NOMO-1 treated with dmso at 0.1 percent for 144 hours (cell line): ENCODE results near the gene TACR2.

Experiments
- DNase-seq: peaks from one replicate; lab custom pipeline; 2025; ENCODE audit not compliant: unreplicated experiment; lab: John Stamatoyannopoulos, UW

Gene TACR2

DNA sequence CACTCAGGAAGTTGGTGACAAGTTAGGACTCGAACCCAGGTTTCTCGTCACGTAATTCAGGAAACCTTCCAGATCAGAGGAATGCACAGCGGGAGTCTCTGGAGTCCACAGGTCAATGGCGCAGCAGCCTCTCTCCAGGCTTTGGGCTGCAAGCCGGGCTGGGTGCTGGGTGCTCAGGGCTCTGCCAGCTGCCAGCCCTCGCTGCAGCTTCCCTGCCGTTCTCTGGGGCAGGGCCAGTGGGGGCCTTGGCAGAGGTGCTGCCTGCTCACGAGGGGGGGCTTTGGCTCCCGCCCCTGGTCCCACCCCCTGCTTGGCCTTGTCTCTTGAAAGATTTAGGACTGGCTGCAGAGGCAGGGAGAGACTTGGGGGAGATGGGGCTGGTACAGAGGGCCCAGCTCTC lies at the start of gene TACR2:
TACR2 (minus strand) TSS at position 224 of the 400 bp plus-strand sequence. CDS start 595 bp downstream, outside the sequence.
- no peak for DNase-seq

- DNase-seq, result no peak
Observed at GRCh38 chr10:69466158-69466490, 49.4 kb upstream of the TACR2 start.

DNA sequence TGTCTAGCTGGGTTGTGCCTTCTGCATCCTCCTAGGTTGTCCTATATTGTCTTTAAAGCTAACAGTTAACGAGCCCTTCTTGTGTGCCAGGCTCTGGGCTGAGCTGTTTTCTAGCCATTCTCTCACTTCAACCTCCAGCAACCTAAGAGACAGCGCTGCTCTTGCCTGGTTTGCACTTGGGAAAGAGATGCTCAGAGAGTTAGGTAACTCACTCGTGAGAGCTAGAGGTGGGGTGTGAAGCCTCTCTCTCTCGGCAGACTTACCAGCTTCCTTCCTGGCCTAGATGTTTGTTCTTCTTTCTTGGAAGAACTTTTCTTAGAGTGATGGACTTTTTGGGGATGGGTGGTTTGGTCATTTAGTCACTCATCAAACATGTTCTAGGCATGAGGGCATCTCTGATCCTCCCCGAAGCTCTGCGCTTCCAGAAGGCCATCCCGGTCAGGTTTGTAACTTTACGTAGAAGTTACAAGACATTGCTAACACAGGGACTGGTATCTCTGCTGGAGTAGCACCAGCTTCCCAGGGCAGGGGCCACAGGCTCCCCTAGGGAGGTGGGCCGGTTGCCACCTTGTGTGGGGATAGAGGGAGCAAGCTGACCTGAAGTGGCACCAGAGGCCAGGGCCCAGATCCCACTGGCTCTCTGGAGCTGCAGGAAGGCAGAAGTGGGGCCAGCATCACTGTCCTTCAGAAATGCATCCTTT lies 48.9 kb upstream of the TACR2 start:
- no peak for DNase-seq

GRCh38 chr10:69464801-69465401 lies 48.2 kb upstream of the TACR2 start:
- DNase-seq, result no peak

DNA sequence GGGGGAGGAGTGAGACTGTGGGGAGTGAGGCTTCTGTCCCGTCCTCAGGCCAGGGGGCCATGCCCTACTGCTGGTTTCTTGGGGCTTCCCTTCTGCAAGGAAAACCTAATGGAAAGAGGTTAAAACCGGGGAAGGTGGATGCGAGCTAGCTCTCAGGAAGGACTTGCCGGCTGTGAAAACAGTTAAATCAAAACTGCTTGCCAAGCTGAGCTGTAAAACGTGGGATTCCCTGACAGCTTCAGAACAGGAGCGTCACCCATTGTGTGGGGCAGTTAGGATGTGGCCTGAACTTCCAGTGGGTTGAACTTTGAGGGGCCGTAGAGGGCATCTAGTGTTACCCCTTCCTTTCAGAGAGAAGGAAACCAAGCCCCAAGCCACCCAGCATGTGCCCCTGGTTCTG lies 47.7 kb upstream of the TACR2 start:
- DNase-seq, result no peak

GRCh38 chr10:69463886-69464285 lies 47.2 kb upstream of the TACR2 start:
- DNase-seq, result no peak

GRCh38 chr10:69461243-69462025 lies 44.7 kb upstream of the TACR2 start:
- no peak for DNase-seq

- DNase-seq, result no peak
Observed at GRCh38 chr10:69460576-69461242, 44.0 kb upstream of the TACR2 start.

DNA sequence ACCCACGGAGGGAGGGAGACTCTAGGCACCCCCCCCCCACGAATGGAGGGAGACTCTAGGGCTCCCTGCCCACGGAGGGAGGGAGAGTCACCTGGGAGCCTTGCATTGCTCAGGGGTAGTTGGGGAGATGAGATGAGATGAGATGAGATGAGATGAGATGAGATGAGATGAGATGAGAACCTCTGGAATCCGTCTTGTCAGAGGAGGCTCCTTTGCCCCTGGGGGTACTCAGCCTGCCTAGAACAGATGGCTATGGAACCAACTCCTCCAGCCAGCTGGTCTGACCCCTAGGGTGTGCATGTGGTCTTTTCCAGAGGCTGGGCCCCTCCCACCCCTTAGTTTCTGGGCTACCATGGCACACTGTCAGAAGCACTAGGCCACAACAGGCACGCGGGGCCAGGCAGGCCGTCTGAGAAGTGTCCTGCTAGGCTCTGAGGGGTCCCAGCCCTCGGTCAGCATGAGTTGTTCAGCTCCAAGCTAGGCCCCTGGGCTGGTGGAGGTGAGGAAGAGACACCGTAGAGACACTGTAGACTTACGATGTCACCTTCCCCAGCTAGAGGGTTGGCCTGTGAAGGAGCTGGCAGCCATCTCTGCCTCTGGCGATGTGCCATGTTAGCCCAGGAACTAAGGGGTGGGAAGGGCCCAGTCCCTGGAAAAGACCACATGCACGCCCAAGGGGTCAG lies 43.3 kb upstream of the TACR2 start:
- DNase-seq, result no peak

DNA sequence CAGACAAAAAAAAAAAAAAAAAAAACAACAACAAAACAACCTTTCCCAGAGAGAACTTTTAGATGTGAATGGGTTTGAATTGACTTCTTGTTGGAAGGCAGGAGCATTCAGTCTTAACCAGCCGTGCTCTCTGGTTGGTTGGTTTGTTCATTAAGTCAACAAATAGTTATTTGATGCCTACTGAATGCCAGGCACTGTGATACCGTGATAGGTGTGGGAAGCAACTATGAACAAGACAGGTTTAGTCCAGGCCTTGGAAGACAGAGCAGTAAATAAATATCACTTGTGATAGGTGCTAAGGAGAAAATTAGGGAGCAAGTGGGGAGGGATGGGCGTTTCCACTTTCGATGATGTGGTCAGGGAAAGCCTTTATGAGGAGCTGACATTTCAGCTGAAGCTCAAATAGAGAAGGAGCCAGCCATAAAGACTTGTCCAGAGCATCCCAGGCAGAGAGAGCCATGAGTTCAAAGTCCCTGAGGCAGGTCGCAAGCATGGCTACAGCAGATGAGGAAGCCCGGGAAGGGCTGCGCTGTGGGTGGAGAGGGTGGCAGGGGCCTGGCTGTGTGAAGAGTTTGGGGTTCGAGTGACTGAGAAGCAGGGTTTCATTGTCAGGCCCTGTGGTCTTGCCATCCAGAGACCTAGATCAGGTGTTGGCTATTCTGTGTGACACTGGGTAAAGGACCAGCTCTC lies 42.5 kb upstream of the TACR2 start:
- no peak for DNase-seq

DNA sequence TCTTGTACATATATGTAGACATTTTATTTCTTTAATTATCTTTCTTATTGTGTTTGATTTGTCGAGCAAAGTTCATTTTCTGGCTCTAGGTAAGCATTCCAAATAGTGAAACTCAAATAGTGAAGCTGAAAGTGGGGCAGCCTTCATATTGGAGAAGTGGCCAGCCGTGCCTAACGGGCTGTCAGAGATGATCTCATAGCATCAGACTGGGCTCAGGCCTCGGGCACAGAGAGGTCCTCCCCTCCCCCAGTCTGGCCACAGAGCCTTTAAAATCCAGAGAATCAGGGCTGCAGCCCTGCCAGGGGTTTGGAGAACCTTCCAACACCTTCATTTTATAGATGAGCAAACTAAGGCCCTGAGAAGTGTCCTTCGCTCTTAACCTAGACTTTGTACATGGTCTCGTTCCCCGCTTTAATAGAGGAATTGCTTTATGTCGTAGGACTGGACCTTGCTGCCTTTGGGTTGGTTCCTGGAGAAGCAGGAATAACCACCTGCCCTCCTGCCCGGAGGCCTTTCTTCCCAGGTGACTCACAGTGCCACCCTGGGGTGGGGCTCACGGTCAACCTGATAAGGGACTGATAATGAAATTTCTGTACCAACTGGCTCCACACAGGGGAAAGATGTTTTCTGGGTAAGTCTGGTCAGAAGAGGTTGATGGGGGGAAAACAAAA lies 41.8 kb upstream of the TACR2 start:
- DNase-seq, result no peak

- no peak for DNase-seq
Observed at GRCh38 chr10:69457771-69458237, 41.1 kb upstream of the TACR2 start.

- no peak for DNase-seq
Observed at GRCh38 chr10:69456880-69457693, 40.4 kb upstream of the TACR2 start.

DNA sequence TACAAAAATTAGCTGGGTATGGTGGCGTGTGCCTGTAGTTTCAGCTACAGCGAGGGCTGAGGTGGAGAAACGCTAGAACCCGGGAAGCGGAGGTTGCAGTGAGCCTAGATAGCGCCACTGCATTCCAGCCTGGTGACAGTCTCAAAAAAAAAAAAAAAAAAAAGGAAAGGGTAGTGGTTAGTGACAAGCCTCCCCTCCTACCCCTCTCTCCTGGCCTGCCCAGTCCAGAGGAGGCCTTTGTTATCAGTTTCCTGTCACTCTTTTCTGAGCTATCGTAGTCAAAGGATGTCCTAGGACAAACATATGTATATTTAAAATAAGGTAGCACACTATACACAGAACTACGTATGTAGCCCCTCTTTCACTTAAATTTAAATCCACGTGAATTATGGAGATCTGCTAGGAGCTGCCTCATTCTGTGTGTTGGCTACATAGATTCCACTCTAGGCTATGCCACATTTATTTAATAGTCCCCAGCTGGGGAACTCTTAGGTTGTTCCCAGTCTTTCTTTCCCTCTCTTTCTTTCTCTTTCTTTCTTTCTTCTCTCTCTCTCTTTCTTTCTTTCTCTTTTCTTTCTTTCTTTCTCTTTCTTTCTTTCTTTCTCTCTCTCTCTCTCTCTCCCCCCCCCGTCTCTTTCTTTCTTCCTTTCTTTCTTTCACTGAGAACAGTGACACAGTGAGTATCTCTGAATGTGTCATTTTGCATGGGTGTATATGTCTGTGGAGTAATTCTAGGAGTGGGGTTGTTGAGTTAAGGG lies 38.5 kb upstream of the TACR2 start:
- DNase-seq, result no peak

- DNase-seq, result no peak
Observed at GRCh38 chr10:69453795-69454194, 37.1 kb upstream of the TACR2 start.

- no peak for DNase-seq
Observed at GRCh38 chr10:69452676-69453415, 36.1 kb upstream of the TACR2 start.

DNA sequence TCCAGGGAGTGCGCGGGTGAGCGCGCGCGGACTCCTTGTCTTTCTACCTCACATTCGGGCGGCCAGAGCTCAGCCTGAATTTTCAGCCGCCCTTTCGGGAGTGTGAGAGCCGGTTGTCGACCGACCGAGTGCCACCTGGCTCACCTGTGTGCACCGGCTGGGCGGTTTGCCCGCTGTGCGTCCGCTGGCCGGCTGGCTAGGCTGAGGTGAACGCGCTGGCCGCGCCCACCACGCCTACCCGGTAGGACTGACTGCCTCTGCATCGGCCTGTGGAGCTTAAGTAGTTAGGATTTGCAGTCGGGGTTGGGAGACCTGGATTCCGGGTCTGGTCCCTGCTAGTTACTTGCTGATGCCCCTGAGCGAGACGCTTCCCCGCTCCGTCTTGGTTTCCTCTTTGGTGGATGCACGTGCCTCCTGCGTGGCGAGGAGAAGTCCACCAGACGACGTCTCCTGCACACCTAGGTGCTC lies 35.1 kb upstream of the TACR2 start:
- no peak for DNase-seq
